Lung (tissue), 12 donors: Measurements from ENCODE around the gene P2RX2. TPM values are rescaled to one million over a fixed set of nuclear protein-coding genes. Genes with fewer than 3 reads are reported as not detected.
A peak's percentile ranks its signal among the peaks of the same experiment; 100 is the strongest.

Source experiments
- ATAC-seq: fragments of 200-7000 bp; cut with Tn5 transposase; one replicate; pipeline ENCODE4 v1.9.1; 2020; ENCODE audit warnings: moderate number of reproducible peaks; ENCODE audit not compliant: insufficient read depth, low FRiP score
- DNase-seq, 3 donors: peaks; one replicate each; pipeline ENCODE4 v3.0.0-alpha.2; 2013 to 2017
- H3K27ac ChIP-seq, 2 donors: one replicate each; pipeline ENCODE4 v1.5.1; 2013; ENCODE audit warnings: mild to moderate bottlenecking in 2 of 2, moderate library complexity in 2 of 2, control low read depth in 1 of 2, inconsistent platforms in 1 of 2, low read depth in 1 of 2, low read length in 1 of 2
- H3K27me3 ChIP-seq, 3 donors: one replicate each; pipeline ENCODE4 v1.5.1; 2013; ENCODE audit warnings: low read length in 2 of 3; ENCODE audit not compliant: control insufficient read depth in 3 of 3, insufficient read depth in 3 of 3
- H3K36me3 ChIP-seq, 4 donors: one replicate each; pipeline ENCODE4 v1.5.1; 2013; ENCODE audit warnings: low read length in 4 of 4, mild to moderate bottlenecking in 1 of 4, moderate library complexity in 1 of 4; ENCODE audit not compliant: control insufficient read depth in 4 of 4, insufficient read depth in 4 of 4
- H3K4me1 ChIP-seq, 5 donors: one replicate each; pipeline ENCODE4 v1.5.1; 2013; ENCODE audit warnings: low read length in 5 of 5, mild to moderate bottlenecking in 2 of 5, moderate library complexity in 1 of 5; ENCODE audit not compliant: control insufficient read depth in 5 of 5, insufficient read depth in 5 of 5
- H3K4me3 ChIP-seq: one replicate; pipeline ENCODE4 v1.5.1; 2013; ENCODE audit warnings: mild to moderate bottlenecking, control low read depth, moderate library complexity
- H3K9ac ChIP-seq, 2 donors: one replicate each; pipeline ENCODE4 v1.5.1; 2013; ENCODE audit warnings: low read length in 2 of 2, control low read depth in 1 of 2; ENCODE audit not compliant: insufficient read depth in 1 of 2
- H3K9me3 ChIP-seq, 4 donors: one replicate each; pipeline ENCODE4 v1.5.1; 2013; ENCODE audit warnings: low read length in 3 of 4, mild to moderate bottlenecking in 1 of 4, moderate library complexity in 1 of 4; ENCODE audit not compliant: control insufficient read depth in 4 of 4, insufficient read depth in 3 of 4
- CTCF ChIP-seq: IDR thresholded peaks from 2 replicates; pipeline ENCODE4 v1.5.1; 2012; ENCODE audit warnings: mild to moderate bottlenecking; ENCODE audit errors: control extremely low read depth, extremely low read depth
- WGBS, 2 donors: extraction: QIAGEN DNeasy Blood & Tissue Kit; methylation state at CpG; one replicate each; pipeline ENCODE4 v1.1.7; 2013; 5-methylcytosine and 5-hydroxymethylcytosine counted together
- polyA plus RNA-seq, 2 donors: library from polyadenylated mRNA; stranded (reverse); fragments of 200-250 nt; gene quantifications; one replicate each; pipeline ENCODE4 v1.2.1, GENCODE V29; 2013
- total RNA-seq, 2 donors: library from RNA; depleted of rRNA in 1 of 2; stranded (reverse); fragments of >200 nt in 1 of 2; gene quantifications; one replicate each; pipeline ENCODE4 v1.2.1, GENCODE V29; 2014 to 2021
- donor health status: control.
- donor health status: control.
- donor health status: Bipolar disorder and iron deficiency.
- donor health status: healthy.
- donor health status: DM: yes; HTN: yes; CAD: no.

Gene P2RX2
- total and polyA plus RNA-seq, 4 donors: 0.05 to 3.4 (median 0.90) TPM

GRCh38 chr12:132620899-132621656, 2.5 kb downstream of the P2RX2 start:
- TF ChIP-seq CTCF: no peak
- H3K9ac ChIP-seq: no peak overlapping the region
- 72 to 74% methylated on average over 28 of the region's 28 CpGs for WGBS, 2 donors
- H3K27ac ChIP-seq: no peak overlapping the region
- no peak for ATAC-seq
- H3K9me3 ChIP-seq: peaks cover 0 to 13% (median 2%) of the 10 kb centered on the region in 4 donors
- peaks cover 0 to 20% (median 11%) of the 10 kb centered on the region in 4 donors for H3K36me3 ChIP-seq
- peaks cover 5 to 15% (median 11%) of the 10 kb centered on the region in 3 donors for H3K27me3 ChIP-seq
- DNase-seq: no peak
- no peak overlapping the region for H3K4me3 ChIP-seq
- peaks cover 0 to 19% (median 11%) of the 10 kb centered on the region in 5 donors for H3K4me1 ChIP-seq

GRCh38 chr12:132621657-132622435, 3.3 kb downstream of the P2RX2 start:
- no peak for DNase-seq
- Histone ChIP-seq H3K27ac (peak overlapping the region in 1 of 2 donors; percentile 7), H3K36me3 (peaks cover 0 to 21% (median 11%) of the 10 kb centered on the region in 4 donors), H3K27me3 (peaks cover 5 to 15% (median 10%) of the 10 kb centered on the region in 3 donors), H3K9me3 (peaks cover 0 to 6% (median under 1%) of the 10 kb centered on the region in 4 donors), H3K9ac (no peak overlapping the region), H3K4me3 (no peak overlapping the region), H3K4me1 (peaks cover 0 to 19% (median 11%) of the 10 kb centered on the region in 5 donors)
- no peak for ATAC-seq
- WGBS, 2 donors: 84 to 85% methylated on average over 21 of the region's 21 CpGs
- no peak for TF ChIP-seq CTCF

GRCh38 chr12:132622437-132623071, 4.0 kb downstream of the P2RX2 start:
- WGBS, 2 donors: 46 to 57% methylated on average over 11 of the region's 11 CpGs
- Histone ChIP-seq H3K9me3 (peaks cover 0 to 2% (median 0%) of the 10 kb centered on the region in 4 donors), H3K4me3 (no peak overlapping the region), H3K9ac (no peak overlapping the region), H3K4me1 (peaks cover 0 to 15% (median 11%) of the 10 kb centered on the region in 5 donors), H3K27ac (peak overlapping the region in 1 of 2 donors; percentile 37), H3K27me3 (peaks cover 5 to 12% (median 6%) of the 10 kb centered on the region in 3 donors), H3K36me3 (peaks cover 0 to 21% (median 11%) of the 10 kb centered on the region in 4 donors)
- ATAC-seq (peak; percentile 71), DNase-seq (peak; percentile 49 to 61 (median 51))
- no peak for TF ChIP-seq CTCF
